GM21786 (cell line): ENCODE measurements around the gene SRP9.
"Not testable (repeated sequence)": the region's sequence is repeated elsewhere in the genome, so short reads cannot be mapped to it uniquely, and the experiment has no call there.

Experiments
- ATAC-seq: cut with Tn5 transposase; IDR thresholded peaks from one replicate; pipeline ENCODE4 v1.9.1; 2021; ENCODE audit not compliant: unreplicated experiment

SRP9 gene

GRCh38 chr1:225774281-225775147, 3.1 kb upstream of the SRP9 start:
- ATAC-seq = no peak

DNA sequence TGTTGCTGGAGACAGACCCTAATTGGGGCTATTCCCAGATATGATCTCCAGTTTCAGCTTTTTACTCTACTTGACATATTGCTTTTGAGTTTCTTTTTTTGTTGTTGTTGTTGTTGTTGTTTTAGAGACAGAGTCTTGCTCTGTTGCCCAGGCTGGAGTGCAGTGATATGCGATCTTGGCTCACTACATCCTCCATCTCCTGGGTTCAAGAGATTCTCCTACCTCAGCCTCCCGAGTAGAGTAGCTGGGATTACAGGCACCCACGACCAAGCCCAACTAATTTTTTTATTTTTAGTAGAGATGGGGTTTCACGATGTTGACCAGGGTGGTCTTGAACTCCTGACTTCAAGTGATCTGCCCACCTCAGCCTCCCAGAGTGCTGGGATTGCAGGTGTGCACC, 1.3 kb upstream of the SRP9 start:
- no peak for ATAC-seq

- ATAC-seq = peak; percentile 5
Observed at GRCh38 chr1:225777058-225777582, 506 bp upstream of the SRP9 start.

GRCh38 chr1:225778337-225778669, 677 bp downstream of the SRP9 start:
- no peak for ATAC-seq

GRCh38 chr1:225779165-225779564, 1.5 kb downstream of the SRP9 start:
- ATAC-seq = not testable (repeated sequence)

GRCh38 chr1:225780134-225780533, 2.5 kb downstream of the SRP9 start:
- no peak for ATAC-seq

- no peak for ATAC-seq
Observed at GRCh38 chr1:225780630-225781029, 3.0 kb downstream of the SRP9 start.

DNA sequence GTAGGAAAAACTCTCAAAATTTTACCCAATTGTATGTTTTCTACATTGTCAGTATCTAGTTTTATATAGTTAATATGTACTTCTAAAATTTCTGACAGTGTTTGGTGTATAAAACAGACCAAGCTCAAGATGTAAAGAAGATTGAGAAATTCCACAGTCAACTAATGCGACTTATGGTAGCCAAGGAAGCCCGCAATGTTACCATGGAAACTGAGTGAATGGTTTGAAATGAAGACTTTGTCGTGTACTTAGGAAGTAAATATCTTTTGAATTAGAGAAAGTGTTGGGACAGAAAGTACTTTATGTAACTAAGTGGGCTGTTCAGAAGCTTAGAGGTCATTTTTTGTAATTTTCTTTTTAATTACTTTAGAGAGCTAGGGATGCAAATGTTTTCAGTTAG, 11.5 kb downstream of the SRP9 start:
- not testable (repeated sequence) for ATAC-seq

- no peak for ATAC-seq
Observed at GRCh38 chr1:225794954-225795353, 17.3 kb downstream of the SRP9 start.

DNA sequence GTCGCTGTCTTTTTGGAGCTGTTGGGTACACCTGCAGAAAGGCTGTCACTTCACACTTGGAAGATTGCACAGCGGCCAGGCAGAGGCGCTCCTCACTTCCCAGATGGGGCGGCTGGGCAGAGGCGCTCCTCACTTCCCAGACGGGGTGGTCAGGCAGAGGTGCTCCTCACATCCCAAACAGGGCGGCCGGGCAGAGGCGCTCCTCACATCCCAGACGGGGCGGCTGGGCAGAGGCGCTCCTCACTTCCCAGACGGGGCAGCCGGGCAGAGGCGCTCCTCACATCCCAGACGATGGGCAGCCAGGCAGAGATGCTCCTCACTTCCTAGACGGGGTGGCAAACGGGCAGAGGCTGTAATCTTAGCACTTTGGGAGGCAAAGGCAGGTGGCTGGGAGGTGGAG, 18.5 kb downstream of the SRP9 start:
- not testable (repeated sequence) for ATAC-seq

DNA sequence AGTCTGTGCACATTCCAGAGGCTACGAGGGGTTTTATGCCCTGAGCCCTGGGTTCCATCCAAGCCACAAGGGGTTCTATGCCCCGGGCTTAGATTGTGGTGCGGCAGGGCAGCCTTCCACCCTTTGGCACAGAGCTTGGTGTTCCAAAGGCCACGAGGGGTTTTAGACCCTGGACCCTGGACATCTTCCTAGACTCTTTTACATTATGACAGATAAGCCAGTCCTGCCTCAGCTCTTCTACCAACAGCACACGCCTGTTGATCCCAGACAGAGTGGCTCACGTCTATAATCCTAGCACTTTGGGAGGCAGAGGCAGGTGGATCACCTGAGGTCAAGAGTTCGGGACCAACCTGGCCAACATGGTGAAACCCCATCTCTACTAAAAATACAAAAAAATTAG, 23.5 kb downstream of the SRP9 start:
- not testable (repeated sequence) for ATAC-seq

GRCh38 chr1:225806249-225806648, 28.6 kb downstream of the SRP9 start:
- ATAC-seq = no peak

GRCh38 chr1:225806736-225807135, 29.1 kb downstream of the SRP9 start:
- ATAC-seq = not testable (repeated sequence)

GRCh38 chr1:225808136-225808535, 30.5 kb downstream of the SRP9 start:
- no peak for ATAC-seq

DNA sequence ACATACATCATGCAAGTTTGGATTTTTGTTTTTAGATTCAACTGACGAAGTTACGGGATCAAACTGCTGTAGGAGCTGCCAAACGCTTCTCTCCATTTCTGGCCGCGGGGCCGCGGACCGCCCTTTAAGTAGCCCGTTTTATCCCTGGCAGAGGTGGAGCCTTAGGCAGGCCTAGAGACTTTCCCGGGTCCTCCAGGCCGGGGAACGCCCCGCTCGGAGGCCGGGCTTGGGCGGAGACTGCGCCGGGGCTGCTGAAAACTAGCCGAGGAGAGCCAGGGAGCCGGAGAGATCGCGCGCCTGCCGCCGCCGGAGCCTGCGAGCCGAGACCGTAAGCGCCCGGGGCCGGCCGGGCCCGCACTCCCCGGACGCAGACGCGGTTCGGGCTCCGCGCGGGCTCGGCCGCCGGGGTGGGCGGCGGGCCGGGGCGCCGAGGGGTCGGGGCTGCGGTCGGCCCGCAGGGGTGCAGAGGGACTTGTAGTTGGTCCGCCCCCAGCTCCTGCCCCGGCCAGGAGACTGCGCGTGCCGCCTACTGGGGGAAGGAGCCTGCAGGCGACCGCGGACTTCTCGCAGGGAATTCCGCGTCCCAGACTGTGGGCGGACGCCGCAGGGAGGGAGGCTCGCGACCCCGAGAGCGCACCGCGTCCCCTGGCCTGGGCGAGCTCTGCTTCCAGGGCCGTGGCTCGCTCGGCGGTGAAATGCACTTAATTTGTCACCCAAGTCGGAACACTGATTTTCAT, 32.4 kb downstream of the SRP9 start, which contains the start of gene EPHX1:
Gene EPHX1 (plus strand): TSS at position 283 of the 737 bp plus-strand sequence. CDS start 18,606 bp downstream, outside the sequence.
- ATAC-seq = peak; percentile 96

GRCh38 chr1:225810579-225811538, 33.2 kb downstream of the SRP9 start:
- not testable (repeated sequence) for ATAC-seq

GRCh38 chr1:225811622-225812487, 34.2 kb downstream of the SRP9 start:
- no peak for ATAC-seq

DNA sequence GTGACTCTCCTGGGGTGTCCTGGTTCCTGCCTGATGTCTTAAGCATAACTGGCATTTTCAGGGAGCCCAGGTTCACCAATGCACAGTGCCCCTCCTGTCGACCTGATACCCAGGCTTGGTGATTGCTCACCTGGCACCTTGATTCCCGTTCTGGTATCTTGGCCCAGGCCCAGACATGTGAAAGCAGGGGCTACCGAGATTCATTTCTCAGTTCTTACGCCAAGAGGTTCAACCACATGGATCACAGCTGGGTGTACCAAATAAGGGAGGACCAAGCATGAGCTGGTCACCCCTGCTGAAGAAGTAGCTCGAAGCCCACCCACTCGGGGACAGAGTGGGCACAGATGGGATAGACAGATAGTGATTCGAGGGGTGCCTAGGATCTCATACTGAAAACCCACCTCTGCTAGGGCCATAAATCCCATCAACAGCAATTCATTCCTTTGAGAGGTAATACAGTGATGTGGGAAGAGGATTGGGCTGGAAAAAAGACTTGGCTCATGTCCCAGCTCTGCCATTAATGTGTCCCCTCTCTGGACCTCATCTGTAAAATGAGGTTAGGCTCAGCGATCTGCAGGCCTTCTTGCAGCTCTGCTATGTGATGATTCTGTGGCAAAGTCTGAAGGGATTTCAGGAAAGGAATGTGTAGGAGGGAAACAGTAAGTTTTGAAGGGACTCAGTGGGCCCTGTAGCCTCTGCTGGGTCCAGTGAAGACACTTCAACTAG, 35.0 kb downstream of the SRP9 start:
- ATAC-seq = no peak
